ENCODE results near the gene BCAS3.
"Not testable (repeated sequence)": the region's sequence is repeated elsewhere in the genome, so short reads cannot be mapped to it uniquely, and the experiment has no call there.

The BCAS3 gene

DNA sequence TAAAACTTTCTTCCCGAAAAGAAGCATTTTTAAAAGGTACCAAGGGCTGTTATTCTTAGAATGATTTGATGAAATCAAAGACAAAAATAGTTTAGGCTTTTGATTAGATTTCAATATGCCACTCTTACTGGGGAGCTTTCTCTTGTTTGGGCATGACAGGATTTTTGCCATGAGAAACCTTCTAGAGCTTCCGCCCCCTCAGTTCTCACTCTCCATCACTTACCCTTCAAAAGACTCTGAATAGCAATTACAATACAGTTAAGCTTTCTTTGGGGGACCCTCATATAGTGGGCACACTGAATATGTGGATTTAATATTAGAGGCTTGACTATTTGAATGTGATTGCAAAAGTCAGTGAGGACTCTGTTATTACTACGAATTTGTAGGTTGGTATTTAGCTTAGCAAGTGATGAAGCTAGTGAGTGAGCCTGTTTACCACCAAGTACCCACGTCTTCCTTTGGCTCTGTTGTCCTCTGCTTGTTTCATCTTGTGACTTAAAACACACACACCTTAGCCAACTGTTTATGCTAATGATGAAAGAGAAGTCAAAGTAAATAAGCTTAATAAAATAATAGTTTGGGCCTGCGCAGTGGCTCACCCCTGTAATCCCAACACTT, 563.3 kb downstream of the BCAS3 start:
- ATAC-seq, result no peak
- TF ChIP-seq, protein P1, sequence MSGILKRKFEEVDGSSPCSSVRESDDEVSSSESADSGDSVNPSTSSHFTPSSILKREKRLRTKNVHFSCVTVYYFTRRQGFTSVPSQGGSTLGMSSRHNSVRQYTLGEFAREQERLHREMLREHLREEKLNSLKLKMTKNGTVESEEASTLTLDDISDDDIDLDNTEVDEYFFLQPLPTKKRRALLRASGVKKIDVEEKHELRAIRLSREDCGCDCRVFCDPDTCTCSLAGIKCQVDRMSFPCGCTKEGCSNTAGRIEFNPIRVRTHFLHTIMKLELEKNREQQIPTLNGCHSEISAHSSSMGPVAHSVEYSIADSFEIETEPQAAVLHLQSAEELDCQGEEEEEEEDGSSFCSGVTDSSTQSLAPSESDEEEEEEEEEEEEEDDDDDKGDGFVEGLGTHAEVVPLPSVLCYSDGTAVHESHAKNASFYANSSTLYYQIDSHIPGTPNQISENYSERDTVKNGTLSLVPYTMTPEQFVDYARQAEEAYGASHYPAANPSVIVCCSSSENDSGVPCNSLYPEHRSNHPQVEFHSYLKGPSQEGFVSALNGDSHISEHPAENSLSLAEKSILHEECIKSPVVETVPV (CRISPR knock-in tag; IDR thresholded peaks at IDR 0.05), result no peak
- no peak for TF ChIP-seq RARB (CRISPR knock-in tag; IDR thresholded peaks at IDR 0.05)
- no peak for TF ChIP-seq SNAI2 (CRISPR knock-in tag; IDR thresholded peaks at IDR 0.05)
- TF ChIP-seq ARNTL (CRISPR knock-in tag; IDR thresholded peaks at IDR 0.05; ENCODE audit: borderline replicate concordance, low read depth), result no peak
- no peak for TF ChIP-seq ZFP3 (CRISPR knock-in tag; IDR thresholded peaks at IDR 0.05)
- no peak for TF ChIP-seq GLIS3 (CRISPR knock-in tag; IDR thresholded peaks at IDR 0.05)
- TF ChIP-seq, protein P2, sequence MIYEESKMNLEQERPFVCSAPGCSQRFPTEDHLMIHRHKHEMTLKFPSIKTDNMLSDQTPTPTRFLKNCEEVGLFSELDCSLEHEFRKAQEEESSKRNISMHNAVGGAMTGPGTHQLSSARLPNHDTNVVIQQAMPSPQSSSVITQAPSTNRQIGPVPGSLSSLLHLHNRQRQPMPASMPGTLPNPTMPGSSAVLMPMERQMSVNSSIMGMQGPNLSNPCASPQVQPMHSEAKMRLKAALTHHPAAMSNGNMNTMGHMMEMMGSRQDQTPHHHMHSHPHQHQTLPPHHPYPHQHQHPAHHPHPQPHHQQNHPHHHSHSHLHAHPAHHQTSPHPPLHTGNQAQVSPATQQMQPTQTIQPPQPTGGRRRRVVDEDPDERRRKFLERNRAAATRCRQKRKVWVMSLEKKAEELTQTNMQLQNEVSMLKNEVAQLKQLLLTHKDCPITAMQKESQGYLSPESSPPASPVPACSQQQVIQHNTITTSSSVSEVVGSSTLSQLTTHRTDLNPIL (CRISPR knock-in tag; IDR thresholded peaks at IDR 0.05; ENCODE audit: low read depth), result no peak

DNA sequence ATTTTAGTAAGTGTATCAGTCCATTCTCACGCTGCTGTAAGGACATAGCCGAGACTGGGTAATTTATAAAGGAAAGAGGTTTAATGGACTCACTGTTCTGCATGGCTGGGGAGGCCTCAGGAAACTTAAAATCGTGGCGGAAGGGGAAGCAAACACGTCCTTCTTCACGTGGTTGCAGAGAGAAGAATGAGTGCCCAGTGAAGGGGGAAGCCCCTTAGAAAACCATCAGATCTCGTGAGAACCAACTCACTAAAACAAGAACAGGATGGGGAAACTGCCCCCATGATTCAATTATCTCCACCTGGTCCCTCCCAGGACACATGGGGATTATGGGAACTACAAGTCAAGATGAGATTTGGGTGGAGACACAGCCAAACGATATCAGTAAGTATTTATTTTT, 567.3 kb downstream of the BCAS3 start:
- ATAC-seq, result not testable (repeated sequence)

DNA sequence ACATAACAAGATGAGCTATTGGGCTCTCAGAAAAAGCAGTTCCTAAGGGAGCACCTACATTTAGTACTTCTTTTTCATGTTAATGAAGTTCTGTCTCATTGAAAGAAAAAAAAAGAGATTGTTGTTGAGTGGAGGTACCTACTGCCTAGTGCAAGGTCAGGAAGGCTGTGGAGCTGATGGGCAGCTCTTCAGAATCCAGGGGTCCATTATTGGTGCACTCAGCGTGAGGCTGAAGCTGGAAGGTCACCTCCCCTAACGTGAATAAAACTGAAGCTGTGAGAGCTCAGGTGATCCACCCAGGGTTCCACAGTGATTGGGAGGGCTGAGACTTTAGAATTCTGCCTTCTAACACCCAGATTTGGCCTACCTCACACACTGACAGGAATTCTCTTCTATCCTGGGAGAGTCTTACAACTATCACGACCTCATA, 568.1 kb downstream of the BCAS3 start:
- no peak for ATAC-seq
- TF ChIP-seq TCF4 (CRISPR knock-in tag; IDR thresholded peaks at IDR 0.05; ENCODE audit: borderline replicate concordance) (no peak), ZFP3 (CRISPR knock-in tag; IDR thresholded peaks at IDR 0.05) (no peak), ZNF565 (CRISPR knock-in tag; conservative IDR thresholded peaks at IDR 0.05; ENCODE audit: low read depth) (no peak), TOX (CRISPR knock-in tag; IDR thresholded peaks at IDR 0.05; ENCODE audit: borderline replicate concordance) (no peak), SNAI2 (CRISPR knock-in tag; IDR thresholded peaks at IDR 0.05) (no peak), OSR1 (CRISPR knock-in tag; IDR thresholded peaks at IDR 0.05) (no peak), RARB (CRISPR knock-in tag; IDR thresholded peaks at IDR 0.05) (no peak), ZFP30 (CRISPR knock-in tag; IDR thresholded peaks at IDR 0.05) (no peak), ZC3H10 (CRISPR knock-in tag; IDR thresholded peaks at IDR 0.05) (no peak), ZNF70 (CRISPR knock-in tag; IDR thresholded peaks at IDR 0.05) (no peak), BACH2 (CRISPR knock-in tag; IDR thresholded peaks at IDR 0.05; ENCODE audit: borderline replicate concordance) (no peak)
- TF ChIP-seq, protein P3, sequence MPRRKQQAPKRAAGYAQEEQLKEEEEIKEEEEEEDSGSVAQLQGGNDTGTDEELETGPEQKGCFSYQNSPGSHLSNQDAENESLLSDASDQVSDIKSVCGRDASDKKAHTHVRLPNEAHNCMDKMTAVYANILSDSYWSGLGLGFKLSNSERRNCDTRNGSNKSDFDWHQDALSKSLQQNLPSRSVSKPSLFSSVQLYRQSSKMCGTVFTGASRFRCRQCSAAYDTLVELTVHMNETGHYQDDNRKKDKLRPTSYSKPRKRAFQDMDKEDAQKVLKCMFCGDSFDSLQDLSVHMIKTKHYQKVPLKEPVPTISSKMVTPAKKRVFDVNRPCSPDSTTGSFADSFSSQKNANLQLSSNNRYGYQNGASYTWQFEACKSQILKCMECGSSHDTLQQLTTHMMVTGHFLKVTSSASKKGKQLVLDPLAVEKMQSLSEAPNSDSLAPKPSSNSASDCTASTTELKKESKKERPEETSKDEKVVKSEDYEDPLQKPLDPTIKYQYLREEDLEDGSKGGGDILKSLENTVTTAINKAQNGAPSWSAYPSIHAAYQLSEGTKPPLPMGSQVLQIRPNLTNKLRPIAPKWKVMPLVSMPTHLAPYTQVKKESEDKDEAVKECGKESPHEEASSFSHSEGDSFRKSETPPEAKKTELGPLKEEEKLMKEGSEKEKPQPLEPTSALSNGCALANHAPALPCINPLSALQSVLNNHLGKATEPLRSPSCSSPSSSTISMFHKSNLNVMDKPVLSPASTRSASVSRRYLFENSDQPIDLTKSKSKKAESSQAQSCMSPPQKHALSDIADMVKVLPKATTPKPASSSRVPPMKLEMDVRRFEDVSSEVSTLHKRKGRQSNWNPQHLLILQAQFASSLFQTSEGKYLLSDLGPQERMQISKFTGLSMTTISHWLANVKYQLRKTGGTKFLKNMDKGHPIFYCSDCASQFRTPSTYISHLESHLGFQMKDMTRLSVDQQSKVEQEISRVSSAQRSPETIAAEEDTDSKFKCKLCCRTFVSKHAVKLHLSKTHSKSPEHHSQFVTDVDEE (CRISPR knock-in tag; IDR thresholded peaks at IDR 0.05), result no peak
- TF ChIP-seq, protein P2 (CRISPR knock-in tag; IDR thresholded peaks at IDR 0.05; ENCODE audit: low read depth), result no peak
- TF ChIP-seq, protein P1 (CRISPR knock-in tag; IDR thresholded peaks at IDR 0.05), result no peak
- TF ChIP-seq, protein P4, sequence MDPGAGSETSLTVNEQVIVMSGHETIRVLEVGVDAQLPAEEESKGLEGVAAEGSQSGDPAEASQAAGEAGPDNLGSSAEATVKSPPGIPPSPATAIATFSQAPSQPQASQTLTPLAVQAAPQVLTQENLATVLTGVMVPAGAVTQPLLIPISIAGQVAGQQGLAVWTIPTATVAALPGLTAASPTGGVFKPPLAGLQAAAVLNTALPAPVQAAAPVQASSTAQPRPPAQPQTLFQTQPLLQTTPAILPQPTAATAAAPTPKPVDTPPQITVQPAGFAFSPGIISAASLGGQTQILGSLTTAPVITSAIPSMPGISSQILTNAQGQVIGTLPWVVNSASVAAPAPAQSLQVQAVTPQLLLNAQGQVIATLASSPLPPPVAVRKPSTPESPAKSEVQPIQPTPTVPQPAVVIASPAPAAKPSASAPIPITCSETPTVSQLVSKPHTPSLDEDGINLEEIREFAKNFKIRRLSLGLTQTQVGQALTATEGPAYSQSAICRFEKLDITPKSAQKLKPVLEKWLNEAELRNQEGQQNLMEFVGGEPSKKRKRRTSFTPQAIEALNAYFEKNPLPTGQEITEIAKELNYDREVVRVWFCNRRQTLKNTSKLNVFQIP (CRISPR knock-in tag; IDR thresholded peaks at IDR 0.05; ENCODE audit: borderline replicate concordance, low read depth), result no peak
